ENCODE results near the gene BDKRB1.

BDKRB1 gene

DNA sequence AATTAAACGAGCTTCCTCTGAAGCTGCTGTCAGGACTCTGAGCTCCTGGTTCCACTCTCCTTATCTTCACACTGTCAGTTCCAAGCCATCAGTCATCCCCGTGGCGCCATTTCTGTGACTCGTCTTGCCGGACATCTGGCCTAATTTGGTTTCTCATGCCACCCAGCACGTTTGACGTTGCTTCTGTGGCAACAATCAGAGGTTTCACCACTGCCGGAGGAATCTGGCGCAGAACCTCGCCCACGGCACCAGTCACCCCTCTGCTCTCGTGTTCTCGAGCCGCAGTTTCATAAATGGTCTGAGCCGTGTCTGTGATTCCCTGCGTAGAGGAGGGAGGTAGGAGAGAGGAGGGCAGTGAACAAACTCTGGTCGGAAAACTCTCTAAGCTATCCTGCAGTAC, 29.7 kb downstream of the BDKRB1 start:
- no peak for DNase-seq

DNA sequence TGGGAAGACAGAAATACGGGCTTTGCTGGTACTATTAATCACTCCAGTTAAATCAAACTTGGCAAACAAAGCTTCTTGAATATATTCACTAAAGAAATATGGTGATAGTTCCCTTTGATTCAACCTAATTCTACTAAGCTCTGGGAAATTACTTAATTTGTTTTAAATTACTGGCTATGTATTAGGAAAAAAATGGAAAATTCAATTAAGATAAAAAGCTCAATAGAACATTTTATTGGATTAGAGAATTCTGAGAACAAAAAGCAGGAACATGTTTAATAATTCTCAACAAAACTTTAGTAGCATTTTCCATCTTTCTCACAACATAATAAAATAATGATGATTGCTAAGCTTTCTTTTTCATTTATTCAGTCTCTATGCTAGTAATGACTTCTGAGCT, 30.2 kb downstream of the BDKRB1 start:
- DNase-seq: no peak

GRCh38 chr14:96287856-96288255, 31.8 kb downstream of the BDKRB1 start:
- DNase-seq: no peak

- DNase-seq: no peak
These were observed 38.2 kb downstream of the BDKRB1 start for GRCh38 chr14:96294246-96294645.

GRCh38 chr14:96297000-96297399, 41.0 kb downstream of the BDKRB1 start:
- DNase-seq: no peak

- no peak for DNase-seq
These were observed 42.0 kb downstream of the BDKRB1 start for GRCh38 chr14:96297997-96298515.

GRCh38 chr14:96299441-96299840, 43.4 kb downstream of the BDKRB1 start:
- no peak for DNase-seq

DNA sequence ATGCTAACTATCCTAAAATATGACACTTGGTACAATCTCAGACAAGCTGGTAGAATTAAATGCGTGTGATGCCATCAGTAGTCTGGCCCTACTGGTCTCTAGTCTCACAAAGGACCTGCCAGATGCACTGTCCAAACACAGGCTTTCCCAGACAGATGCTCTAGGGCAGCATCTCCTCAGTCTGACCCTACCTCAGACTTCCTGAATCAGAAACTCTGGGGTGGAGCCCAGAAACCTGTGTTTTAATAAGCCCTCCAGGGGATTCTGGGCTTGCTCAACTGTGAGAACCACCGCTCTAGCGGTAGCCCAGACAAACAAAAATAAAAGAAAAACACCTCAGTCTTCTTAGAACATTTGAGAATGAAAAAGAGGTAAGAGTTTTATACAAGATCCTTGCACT, 48.0 kb downstream of the BDKRB1 start:
- DNase-seq: no peak

DNA sequence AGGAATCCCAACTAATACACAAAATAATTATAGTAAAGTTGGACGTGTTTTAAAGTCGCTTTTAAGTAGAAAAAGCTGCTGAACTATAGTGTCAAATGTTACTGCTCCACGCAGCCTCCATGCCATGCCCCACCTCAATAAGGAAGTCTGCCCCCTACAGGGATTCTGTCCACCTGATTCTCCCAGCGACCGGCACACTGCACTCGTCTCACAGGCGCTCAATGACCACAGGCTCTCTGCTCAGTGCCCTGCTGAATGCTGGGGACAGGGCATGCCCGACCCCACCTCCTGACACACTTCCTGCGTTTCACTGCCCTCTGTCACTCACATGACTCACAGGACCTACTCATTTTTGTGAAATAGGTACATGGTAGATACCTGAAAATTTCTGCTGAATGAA, 48.9 kb downstream of the BDKRB1 start:
- DNase-seq: no peak

GRCh38 chr14:96307434-96307833, 51.4 kb downstream of the BDKRB1 start:
- DNase-seq: no peak

- no peak for DNase-seq
These were observed 53.3 kb downstream of the BDKRB1 start for GRCh38 chr14:96309133-96309895.

DNA sequence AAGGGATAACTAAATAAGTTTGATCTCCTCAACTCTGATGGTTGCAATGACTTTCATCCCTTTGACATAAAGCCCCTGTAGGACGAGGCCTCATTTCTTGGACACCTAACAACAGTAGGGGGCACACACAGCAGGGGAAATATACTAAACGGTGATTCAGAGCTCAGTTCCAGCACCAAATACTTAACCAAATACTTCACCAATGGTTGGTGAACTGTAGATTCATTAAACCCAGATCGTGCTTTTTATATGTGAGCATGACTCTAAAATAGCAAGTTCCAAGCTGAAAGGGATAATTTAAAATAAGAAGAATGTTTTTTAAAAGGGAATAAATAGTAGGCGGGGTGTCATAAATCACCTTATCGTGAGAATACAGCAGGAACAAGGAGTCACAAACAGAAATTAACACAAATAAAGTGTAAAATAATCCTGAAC, 53.9 kb downstream of the BDKRB1 start:
- DNase-seq: no peak

- DNase-seq: no peak
These were observed 54.9 kb downstream of the BDKRB1 start for GRCh38 chr14:96310906-96311305.
